HCT116 (cell line): ENCODE results near the gene ELOF1. TPM values are rescaled to one million over a fixed set of nuclear protein-coding genes. Genes with fewer than 3 reads are reported as not detected.

Source experiments
- ATAC-seq: fragments of 200-7000 bp; cut with Tn5 transposase; 2 replicates; pipeline ENCODE4 v1.9.1; 2020; ENCODE audit warnings: mild to moderate bottlenecking, moderate library complexity
- BruUV-seq: library from RNA; stranded (reverse); fragments of 400-500 nt; replicated peaks from 2 replicates; lab custom pipeline; 2021; lab: Mats Ljungman, UMichigan
- CTCF ChIA-PET: fragments of 300-600 bp; sonication (Branson Sonifier 250); formaldehyde crosslinking; loops from one replicate; lab custom pipeline; 2021; ENCODE audit warnings: antibody characterized with exemption; lab: Charles Lee
- POLR2A ChIA-PET: fragments of 300-600, 350-600 bp; sonication (Branson Sonifier 250); formaldehyde crosslinking; loops from one replicate; lab custom pipeline; 2021; ENCODE audit warnings: antibody characterized with exemption; lab: Charles Lee
- RAD21 ChIA-PET, 2 experiments: fragments of 300-600 bp; sonication (Branson Sonifier 250); formaldehyde crosslinking; loops; one replicate each; lab custom pipeline; 2023; ENCODE audit warnings: low total read pairs in 2 of 2; ENCODE audit not compliant: uncharacterized antibody in 2 of 2, unreplicated experiment in 2 of 2, low non-redundant PET in 1 of 2; lab: Charles Lee
- DNase-seq: peaks from one replicate; pipeline ENCODE4 v3.0.0-alpha.2; 2010; ENCODE audit warnings: low read depth, low spot score
- H2AFZ ChIP-seq: fragments of 200-600 bp; shearing (Covaris generic), sonication (generic); 2 replicates; pipeline ENCODE4 v1.6.1; 2017; ENCODE audit warnings: low read depth, mixed run types, mixed read lengths, antibody characterized with exemption, low read length; ENCODE audit not compliant: poor library complexity, severe bottlenecking
- H3K27ac ChIP-seq: 2 replicates; pipeline ENCODE4 v1.5.1; 2012; ENCODE audit warnings: low read depth, low read length
- H3K27me3 ChIP-seq: fragments of 200-600 bp; sonication (generic); 2 replicates; pipeline ENCODE4 v1.6.1; 2016; ENCODE audit warnings: mixed run types, low read length, mixed read lengths; ENCODE audit not compliant: insufficient read depth
- H3K36me3 ChIP-seq, 2 experiments: fragments of 200-500 bp in 1 of 2; fragments of 200-600 bp in 1 of 2; sonication (Bioruptor generic) in 1 of 2; sonication (generic) in 1 of 2; 2 replicates each; pipeline versions ENCODE4 v1.5.1 to v1.6.1; 2014 to 2016; ENCODE audit warnings: low read length in 2 of 2, inconsistent platforms in 1 of 2, mixed read lengths in 1 of 2, mixed run types in 1 of 2; ENCODE audit not compliant: insufficient read depth in 2 of 2, control insufficient read depth in 1 of 2
- H3K4me1 ChIP-seq, 2 experiments: fragments of 200-600 bp in 1 of 2; sonication (generic) in 1 of 2; 2 replicates each; pipeline versions ENCODE4 v1.5.1 to v1.6.1; 2012 to 2017; ENCODE audit warnings: low read length in 2 of 2, inconsistent platforms in 1 of 2, mild to moderate bottlenecking in 1 of 2, mixed read lengths in 1 of 2, mixed run types in 1 of 2, moderate library complexity in 1 of 2; ENCODE audit not compliant: insufficient read depth in 2 of 2, control insufficient read depth in 1 of 2
- H3K4me2 ChIP-seq: fragments of 200-600 bp; sonication (generic); 2 replicates; pipeline ENCODE4 v1.6.1; 2017; ENCODE audit warnings: mixed run types, low read length, mixed read lengths
- H3K4me3 ChIP-seq, 2 experiments: fragments of 200-600 bp in 1 of 2; sonication (generic) in 1 of 2; replicated peaks in 1 of 2; 2 replicates each; pipeline ENCODE4 v1.5.1; 2011 to 2016; ENCODE audit warnings: low read length in 2 of 2, control low read depth in 1 of 2, low read depth in 1 of 2, mild to moderate bottlenecking in 1 of 2, mixed read lengths in 1 of 2, mixed run types in 1 of 2
- H3K79me2 ChIP-seq: fragments of 200-600 bp; sonication (generic); 2 replicates; pipeline ENCODE4 v1.6.1; 2017; ENCODE audit warnings: mild to moderate bottlenecking, mixed run types, low read length, moderate library complexity, mixed read lengths; ENCODE audit not compliant: insufficient read depth
- H3K9ac ChIP-seq: fragments of 200-600 bp; sonication (generic); 2 replicates; pipeline ENCODE4 v1.6.1; 2016; ENCODE audit warnings: low read length, mixed read lengths
- H3K9me2 ChIP-seq: fragments of 200-600 bp; sonication (generic), shearing (Covaris generic); 2 replicates; pipeline ENCODE4 v1.6.1; 2017; ENCODE audit warnings: mixed run types, mild to moderate bottlenecking, moderate library complexity; ENCODE audit not compliant: insufficient read depth
- H3K9me3 ChIP-seq, 2 experiments: fragments of 200-500 bp in 1 of 2; fragments of 200-600 bp in 1 of 2; sonication (Bioruptor generic) in 1 of 2; sonication (generic) in 1 of 2; 2 replicates each; pipeline ENCODE4 v1.6.1; 2014 to 2017; ENCODE audit warnings: low read length in 2 of 2, mixed read lengths in 2 of 2, inconsistent platforms in 1 of 2, low read depth in 1 of 2, mild to moderate bottlenecking in 1 of 2, mixed run types in 1 of 2, moderate library complexity in 1 of 2; ENCODE audit not compliant: control insufficient read depth in 1 of 2, insufficient read depth in 1 of 2
- H4K20me1 ChIP-seq: fragments of 200-600 bp; sonication (generic), shearing (Covaris generic); 2 replicates; pipeline ENCODE4 v1.6.1; 2017; ENCODE audit warnings: mixed run types, mild to moderate bottlenecking, moderate library complexity; ENCODE audit not compliant: insufficient read depth
- CBX3 ChIP-seq: IDR thresholded peaks from 2 replicates; pipeline ENCODE4 v1.6.1; 2012; ENCODE audit warnings: low read depth
- CEBPB ChIP-seq: IDR thresholded peaks from 2 replicates; pipeline ENCODE4 v1.6.1; 2012; ENCODE audit warnings: low read depth
- CTCF ChIP-seq, 3 experiments: fragments of 200-600 bp in 1 of 3; sonication (generic) in 1 of 3; IDR thresholded peaks in 2 of 3; conservative IDR thresholded peaks in 1 of 3; 2 replicates each; pipeline ENCODE4 v1.5.1; 2012 to 2017; ENCODE audit warnings: low read depth in 2 of 3, low read length in 2 of 3, antibody characterized with exemption in 1 of 3, borderline replicate concordance in 1 of 3, control low read depth in 1 of 3, mild to moderate bottlenecking in 1 of 3, mixed read lengths in 1 of 3, mixed run types in 1 of 3, moderate library complexity in 1 of 3; ENCODE audit not compliant: insufficient read depth in 1 of 3
- EGR1 ChIP-seq: IDR thresholded peaks from 2 replicates; pipeline ENCODE4 v1.6.1; 2012; ENCODE audit warnings: low read depth
- ELF1 ChIP-seq: IDR thresholded peaks from 2 replicates; pipeline ENCODE4 v1.6.1; 2012; ENCODE audit warnings: low read depth, borderline replicate concordance
- EZH2 ChIP-seq: fragments of 200-600 bp; sonication (generic); IDR thresholded peaks from 2 replicates; pipeline ENCODE4 v1.6.1; 2017; ENCODE audit warnings: antibody characterized with exemption, mixed run types
- EZH2phosphoT487 ChIP-seq: fragments of 200-600 bp; IDR thresholded peaks from 2 replicates; pipeline ENCODE4 v1.6.1; 2018; ENCODE audit warnings: antibody characterized with exemption, borderline replicate concordance
- FOSL1 ChIP-seq: IDR thresholded peaks from 2 replicates; pipeline ENCODE4 v1.6.1; 2012; ENCODE audit warnings: low read depth
- JUND ChIP-seq: IDR thresholded peaks from 2 replicates; pipeline ENCODE4 v1.6.1; 2012
- MAX ChIP-seq: IDR thresholded peaks from 2 replicates; pipeline ENCODE4 v1.6.1; 2012
- POLR2A ChIP-seq: IDR thresholded peaks from 2 replicates; pipeline ENCODE4 v1.7.0; 2011; ENCODE audit warnings: borderline replicate concordance; ENCODE audit not compliant: insufficient read depth, insufficient read length; ENCODE audit errors: extremely low read depth
- POLR2AphosphoS5 ChIP-seq: IDR thresholded peaks from 2 replicates; pipeline ENCODE4 v1.6.1; 2011; ENCODE audit warnings: mild to moderate bottlenecking, low read depth, low read length, moderate library complexity
- RAD21 ChIP-seq: IDR thresholded peaks from 2 replicates; pipeline ENCODE4 v1.6.1; 2012; ENCODE audit warnings: low read depth, mild to moderate bottlenecking
- REST ChIP-seq: IDR thresholded peaks from 2 replicates; pipeline ENCODE4 v1.6.1; 2012; ENCODE audit warnings: low read depth
- SIN3A ChIP-seq: IDR thresholded peaks from 2 replicates; pipeline ENCODE4 v1.6.1; 2012; ENCODE audit warnings: low read depth
- SP1 ChIP-seq: IDR thresholded peaks from 2 replicates; pipeline ENCODE4 v1.6.1; 2012; ENCODE audit warnings: low read depth
- SRF ChIP-seq: IDR thresholded peaks from 2 replicates; pipeline ENCODE4 v1.6.1; 2012; ENCODE audit warnings: low read depth
- TCF7L2 ChIP-seq: IDR thresholded peaks from 2 replicates; pipeline ENCODE4 v1.7.0; 2011; ENCODE audit warnings: borderline replicate concordance, inconsistent platforms; ENCODE audit not compliant: insufficient read depth, insufficient read length; ENCODE audit errors: extremely low read depth
- YY1 ChIP-seq: IDR thresholded peaks from 2 replicates; pipeline ENCODE4 v1.6.1; 2011; ENCODE audit warnings: low read length, low read depth, moderate library complexity, mild to moderate bottlenecking; ENCODE audit not compliant: insufficient replicate concordance; ENCODE audit errors: extremely low read depth
- ZFX ChIP-seq: fragments of 450-650 bp; IDR thresholded peaks from 2 replicates; pipeline ENCODE4 v1.6.1; 2017
- ZNF274 ChIP-seq: fragments of 200-500 bp; sonication (Bioruptor generic); IDR thresholded peaks from 2 replicates; pipeline ENCODE4 v1.6.1; 2014; ENCODE audit warnings: mild to moderate bottlenecking, low read depth, low read length, inconsistent platforms
- intact Hi-C: fragments of 100-400 bp; cut with micrococcal nuclease; formaldehyde crosslinking; loops from 2 replicates; pipeline ENCODE4 v1.10.0; 2022
- total RNA-seq: library from RNA; stranded (reverse); gene quantifications from one replicate; pipeline ENCODE4 v1.2.1, GENCODE V29; 2021; ENCODE audit not compliant: unreplicated experiment
- TF ChIP-seq, protein P1 (sequence below): IDR thresholded peaks from 2 replicates; pipeline ENCODE4 v1.6.1; 2012

Gene ELOF1
- total RNA-seq, 1 experiment from 2014 or later: 74.5 TPM

GRCh38 chr19:11535792-11536595 lies 23.0 kb downstream of the ELOF1 start:
- ATAC-seq (peak; percentile 75), DNase-seq (peak; percentile 81)
- Histone ChIP-seq H4K20me1 (no peaks in the 10 kb centered on the region), H3K27me3 (no peaks in the 10 kb centered on the region), H3K4me3 (peak overlapping the region; percentile 45 to 55), H3K4me1 (peaks cover 23 to 41% of the 10 kb centered on the region in 2 experiments), H3K9ac (peak overlapping the region; percentile 61), H3K36me3 (no peaks in the 10 kb centered on the region), H3K9me2 (no peaks in the 10 kb centered on the region), H3K79me2 (no peaks in the 10 kb centered on the region), H2AFZ (peak overlapping the region; percentile 38), H3K4me2 (peak overlapping the region; percentile 82), H3K27ac (peak overlapping the region; percentile 61), H3K9me3 (no peaks in the 10 kb centered on the region)
- intact Hi-C loops: no loop called here
- BruUV-seq: no TSS peak
- RAD21 ChIA-PET: interaction anchor here (0.5 to 0.6 kb wide), 2 partner anchors 337 to 1087 kb away, joined by 5 to 6 read pairs; no protein-coding TSS in a partner anchor
- POLR2A ChIA-PET: interaction anchor here (0.9 to 2.1 kb wide), 2 partner anchors 23 to 155 kb away, joined by 5 to 8 read pairs; partner anchors contain the start of gene ELOF1
- CTCF ChIA-PET: interaction anchor here (0.7 to 1.5 kb wide), 5 partner anchors 10 to 161 kb away, joined by 3 to 8 read pairs (median 5); partner anchors contain the start of gene ELOF1
- TF ChIP-seq SP1 (peak; percentile 61), ZNF274 (no peak), TCF7L2 (no peak), MAX (no peak; the same call in 1 of the 2 replicates), CTCF (IDR thresholded peaks at IDR 0.05 in 2 of 3, conservative IDR thresholded peaks at IDR 0.05 in 1 of 3; ENCODE audit: borderline replicate concordance in 1 of 3, insufficient read depth in 1 of 3, low read depth in 2 of 3, low read length in 2 of 3) (peak; percentile 73 to 96 (median 83)), EGR1 (peak; percentile 93), EZH2 (no peak), YY1 (peak; percentile 55), POLR2A (peak; percentile 33), CEBPB (no peak), ELF1 (no peak), POLR2AphosphoS5 (peak; percentile 83), EZH2phosphoT487 (no peak), SIN3A (no peak), FOSL1 (peak; percentile 91), CBX3 (peak; percentile 81), ZFX (no peak), JUND (peak; percentile 88), SRF (peak; percentile 94), RAD21 (no peak; the same call in none of the 2 replicates), REST (no peak)
- TF ChIP-seq, protein P1, sequence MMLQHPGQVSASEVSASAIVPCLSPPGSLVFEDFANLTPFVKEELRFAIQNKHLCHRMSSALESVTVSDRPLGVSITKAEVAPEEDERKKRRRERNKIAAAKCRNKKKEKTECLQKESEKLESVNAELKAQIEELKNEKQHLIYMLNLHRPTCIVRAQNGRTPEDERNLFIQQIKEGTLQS: no peak
